NB4 (cell line): ENCODE data around the gene S100A9.

ENCODE experiments used
- DNase-seq: peaks from one replicate; pipeline ENCODE4 v3.0.0; 2010; ENCODE audit warnings: low read depth
- H3K4me3 ChIP-seq: one replicate; pipeline ENCODE4 v1.5.1; 2011; ENCODE audit warnings: mild to moderate bottlenecking, low read depth, low read length, moderate library complexity
- MYC ChIP-seq: IDR thresholded peaks from 2 replicates; pipeline ENCODE4 v1.6.1; 2011; ENCODE audit warnings: low read depth, low read length
- POLR2A ChIP-seq: IDR thresholded peaks from 2 replicates; pipeline ENCODE4 v1.6.1; 2011; ENCODE audit warnings: mild to moderate bottlenecking; ENCODE audit not compliant: insufficient read length; ENCODE audit errors: extremely low read depth
- TF ChIP-seq, protein P1 (sequence below): IDR thresholded peaks from one replicate; pipeline ENCODE4 v1.5.1; 2012; ENCODE audit warnings: low read depth, low read length
- TF ChIP-seq, protein P2 (sequence below): IDR thresholded peaks from 2 replicates; pipeline ENCODE4 v1.6.1; 2011; ENCODE audit warnings: low read depth, low read length

The S100A9 gene

DNA sequence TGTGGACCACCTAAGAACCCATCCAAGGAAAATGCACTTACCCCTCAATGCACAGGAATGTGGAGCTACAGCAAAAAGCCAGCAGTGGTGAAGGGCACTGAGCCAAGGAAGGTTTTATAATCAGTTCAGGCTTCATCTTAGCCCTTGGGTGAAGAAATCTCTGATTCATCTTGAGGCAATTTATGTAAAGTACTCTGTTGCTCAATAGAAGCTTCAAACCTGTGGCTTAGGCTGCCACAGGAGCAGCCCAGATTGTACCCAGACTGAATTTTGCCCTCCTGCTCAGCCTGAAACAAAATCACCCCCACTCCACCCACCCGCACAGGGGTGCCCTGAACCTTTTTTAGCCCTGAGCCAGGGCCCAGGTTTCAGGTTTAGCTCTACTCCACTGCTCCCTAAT, 17.9 kb downstream of the S100A9 start, which contains the start of gene S100A12:
Gene S100A12, minus strand, starts transcription at position 111 of the 400 bp plus-strand sequence. CDS start 1,029 bp downstream, outside the sequence.
- DNase-seq: peak; percentile 76
- no peak within 1 kb of the TSS for H3K4me3 ChIP-seq
- 0 out of 2 replicates have a peak, but pooled peaks have one; percentile 15 for TF ChIP-seq MYC
- TF ChIP-seq, protein P1, sequence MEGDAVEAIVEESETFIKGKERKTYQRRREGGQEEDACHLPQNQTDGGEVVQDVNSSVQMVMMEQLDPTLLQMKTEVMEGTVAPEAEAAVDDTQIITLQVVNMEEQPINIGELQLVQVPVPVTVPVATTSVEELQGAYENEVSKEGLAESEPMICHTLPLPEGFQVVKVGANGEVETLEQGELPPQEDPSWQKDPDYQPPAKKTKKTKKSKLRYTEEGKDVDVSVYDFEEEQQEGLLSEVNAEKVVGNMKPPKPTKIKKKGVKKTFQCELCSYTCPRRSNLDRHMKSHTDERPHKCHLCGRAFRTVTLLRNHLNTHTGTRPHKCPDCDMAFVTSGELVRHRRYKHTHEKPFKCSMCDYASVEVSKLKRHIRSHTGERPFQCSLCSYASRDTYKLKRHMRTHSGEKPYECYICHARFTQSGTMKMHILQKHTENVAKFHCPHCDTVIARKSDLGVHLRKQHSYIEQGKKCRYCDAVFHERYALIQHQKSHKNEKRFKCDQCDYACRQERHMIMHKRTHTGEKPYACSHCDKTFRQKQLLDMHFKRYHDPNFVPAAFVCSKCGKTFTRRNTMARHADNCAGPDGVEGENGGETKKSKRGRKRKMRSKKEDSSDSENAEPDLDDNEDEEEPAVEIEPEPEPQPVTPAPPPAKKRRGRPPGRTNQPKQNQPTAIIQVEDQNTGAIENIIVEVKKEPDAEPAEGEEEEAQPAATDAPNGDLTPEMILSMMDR: no peak
- no peak for TF ChIP-seq POLR2A

DNA sequence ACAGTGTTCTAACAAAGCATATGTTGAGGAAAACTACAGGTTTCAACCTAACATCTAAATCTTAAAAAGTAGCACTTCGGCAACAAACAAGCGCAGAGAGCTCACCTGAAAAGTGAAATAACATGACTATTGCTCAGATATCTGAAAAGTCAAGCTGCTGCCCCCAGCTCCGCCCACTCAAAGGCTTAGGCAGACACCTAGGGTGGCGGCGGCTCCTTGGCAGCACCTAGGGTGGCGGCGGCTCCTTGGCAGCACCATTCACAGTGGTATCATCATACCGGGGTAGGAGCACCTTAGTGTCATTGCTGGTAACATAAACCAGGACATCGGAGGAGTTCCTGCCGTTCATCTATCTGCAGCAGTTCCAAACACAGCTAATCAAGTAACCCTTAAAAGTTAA, 21.9 kb downstream of the S100A9 start:
- H3K4me3 ChIP-seq: no peak overlapping the region
- no peak for TF ChIP-seq MYC
- TF ChIP-seq, protein P1: no peak
- TF ChIP-seq POLR2A: no peak
- DNase-seq: no peak

DNA sequence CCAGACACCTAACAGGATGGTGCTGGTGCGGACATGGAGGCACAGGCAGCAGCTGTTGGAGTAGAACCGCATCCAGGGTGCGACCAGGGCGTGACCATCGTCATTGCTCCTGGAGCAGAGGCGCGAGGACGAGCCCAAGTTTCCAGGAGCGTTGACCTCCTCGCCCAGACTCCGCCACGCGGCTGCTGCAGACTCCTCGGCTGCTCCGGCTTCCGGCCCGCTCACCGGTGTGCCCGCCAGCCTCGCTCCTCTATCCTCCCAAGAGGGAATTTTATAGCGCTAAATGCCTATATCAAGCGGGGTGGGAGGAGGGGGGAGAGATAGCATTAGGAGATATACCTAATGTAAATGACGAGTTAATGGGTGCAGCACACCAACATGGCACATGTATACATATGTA, 23.1 kb downstream of the S100A9 start:
- DNase-seq: no peak
- TF ChIP-seq POLR2A (no peak), MYC (no peak)
- TF ChIP-seq, protein P1: no peak
- TF ChIP-seq, protein P2, sequence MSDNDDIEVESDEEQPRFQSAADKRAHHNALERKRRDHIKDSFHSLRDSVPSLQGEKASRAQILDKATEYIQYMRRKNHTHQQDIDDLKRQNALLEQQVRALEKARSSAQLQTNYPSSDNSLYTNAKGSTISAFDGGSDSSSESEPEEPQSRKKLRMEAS: no peak
- H3K4me3 ChIP-seq: no peak overlapping the region

DNA sequence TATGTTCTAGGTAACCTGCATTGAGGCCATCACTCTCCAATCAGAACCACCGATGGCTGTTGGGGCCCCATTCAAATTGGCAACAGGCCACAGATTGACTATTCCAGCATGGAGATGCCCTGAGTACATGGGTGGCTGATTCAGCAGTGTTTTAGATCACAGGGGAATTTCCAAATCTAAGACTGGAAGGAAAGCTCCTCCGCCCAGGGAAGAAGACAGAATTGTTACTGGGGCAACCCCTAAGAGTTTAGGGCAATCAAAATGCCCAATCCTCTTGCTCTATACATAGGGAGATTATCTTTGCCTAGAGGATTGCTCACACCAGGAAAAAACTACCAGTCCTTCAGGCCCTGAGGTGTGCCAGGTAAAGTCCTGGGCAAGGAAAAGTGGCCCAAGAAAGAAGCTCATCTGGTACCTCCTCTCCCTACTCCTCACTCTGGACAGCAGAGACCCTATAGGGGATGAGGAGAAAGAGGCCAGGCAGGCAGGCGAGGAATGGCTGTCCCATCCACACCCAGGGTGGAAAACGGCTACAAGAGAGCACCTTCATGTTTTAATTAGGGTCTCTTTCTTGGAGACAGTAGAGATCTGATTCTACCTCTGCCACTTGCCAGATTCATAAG, 27.4 kb downstream of the S100A9 start:
- DNase-seq: no peak
- TF ChIP-seq MYC (no peak), POLR2A (no peak)
- TF ChIP-seq, protein P1: no peak
- TF ChIP-seq, protein P2: no peak
- H3K4me3 ChIP-seq: no peak overlapping the region

DNA sequence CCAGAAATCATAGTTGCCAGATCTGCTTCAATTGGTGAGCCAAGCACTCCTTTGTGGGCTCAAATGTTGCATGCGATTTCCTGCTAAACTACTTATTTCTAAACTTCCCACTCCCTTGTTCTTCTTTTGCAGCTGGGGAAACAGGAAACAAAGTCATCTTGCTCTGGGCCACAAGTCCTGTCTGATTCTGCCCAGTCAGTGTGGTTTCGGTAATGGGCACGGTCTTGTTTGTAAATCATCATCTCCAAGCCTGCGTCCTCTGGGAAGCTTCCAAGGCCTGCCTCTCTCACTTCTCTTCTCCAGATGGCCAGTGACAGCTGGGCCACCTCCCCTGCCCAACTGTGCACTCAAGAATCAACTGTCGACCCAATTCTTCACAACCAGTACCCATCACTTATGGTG, 28.8 kb downstream of the S100A9 start:
- peak; percentile 90 for DNase-seq
- H3K4me3 ChIP-seq: no peak overlapping the region
- TF ChIP-seq MYC: no peak
- TF ChIP-seq, protein P2: 0 out of 2 replicates have a peak, but pooled peaks have one; percentile 28

DNA sequence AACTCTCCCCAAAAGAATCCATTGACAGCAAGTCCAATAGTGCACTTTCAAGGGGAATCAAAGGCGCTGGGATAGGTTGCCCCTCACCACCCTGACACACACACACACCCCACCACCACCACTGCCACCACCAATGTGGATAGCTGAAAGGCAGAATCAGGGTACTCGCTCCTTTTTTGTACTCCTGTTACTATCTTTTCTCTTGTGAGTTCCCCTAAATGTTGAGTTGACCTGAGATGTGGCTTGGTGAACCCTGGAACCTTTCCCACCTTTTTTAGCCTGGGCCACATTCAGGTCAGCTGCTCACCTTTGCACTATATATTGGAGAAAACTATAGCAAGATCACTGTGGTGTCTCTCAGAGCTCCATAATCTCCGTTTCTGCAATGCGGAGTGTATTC, 29.3 kb downstream of the S100A9 start:
- no peak overlapping the region for H3K4me3 ChIP-seq
- TF ChIP-seq, protein P2: no peak
- TF ChIP-seq, protein P1: no peak
- TF ChIP-seq MYC (no peak), POLR2A (no peak)
- DNase-seq: no peak
